HG03469 (cell line): ENCODE measurements around the gene SLC5A10.
"Not testable (repeated sequence)": the region's sequence is repeated elsewhere in the genome, so short reads cannot be mapped to it uniquely, and the experiment has no call there.

Source experiments
- ATAC-seq: cut with Tn5 transposase; IDR thresholded peaks from one replicate; pipeline ENCODE4 v1.9.1; 2021; ENCODE audit warnings: mild to moderate bottlenecking, moderate library complexity, moderate number of reproducible peaks; ENCODE audit not compliant: unreplicated experiment

Gene SLC5A10

GRCh38 chr17:19016297-19016696 lies 64.3 kb downstream of the SLC5A10 start:
- no peak for ATAC-seq

DNA sequence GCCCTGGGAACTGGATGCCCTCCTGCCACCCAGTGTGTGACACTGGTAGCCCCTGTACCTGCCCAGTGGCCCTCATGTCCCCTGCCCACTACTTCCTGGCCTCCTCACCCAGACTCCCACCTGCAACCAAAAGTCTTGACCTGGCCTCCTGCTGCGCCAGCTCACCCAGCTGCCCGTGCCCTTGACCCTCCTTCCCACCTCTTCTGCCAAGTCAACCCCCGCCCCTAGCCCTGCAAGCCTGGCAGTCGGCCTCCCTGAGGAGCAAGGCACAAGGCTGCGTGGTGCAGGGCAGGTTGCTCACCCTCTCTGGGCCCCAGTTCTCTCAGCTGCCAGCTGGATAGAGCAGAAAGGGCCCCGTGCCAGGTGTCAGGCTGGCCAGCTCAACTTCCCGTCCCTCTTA lies 64.9 kb downstream of the SLC5A10 start:
- no peak for ATAC-seq

- no peak for ATAC-seq
Observed at GRCh38 chr17:19017401-19017800, 65.4 kb downstream of the SLC5A10 start.

DNA sequence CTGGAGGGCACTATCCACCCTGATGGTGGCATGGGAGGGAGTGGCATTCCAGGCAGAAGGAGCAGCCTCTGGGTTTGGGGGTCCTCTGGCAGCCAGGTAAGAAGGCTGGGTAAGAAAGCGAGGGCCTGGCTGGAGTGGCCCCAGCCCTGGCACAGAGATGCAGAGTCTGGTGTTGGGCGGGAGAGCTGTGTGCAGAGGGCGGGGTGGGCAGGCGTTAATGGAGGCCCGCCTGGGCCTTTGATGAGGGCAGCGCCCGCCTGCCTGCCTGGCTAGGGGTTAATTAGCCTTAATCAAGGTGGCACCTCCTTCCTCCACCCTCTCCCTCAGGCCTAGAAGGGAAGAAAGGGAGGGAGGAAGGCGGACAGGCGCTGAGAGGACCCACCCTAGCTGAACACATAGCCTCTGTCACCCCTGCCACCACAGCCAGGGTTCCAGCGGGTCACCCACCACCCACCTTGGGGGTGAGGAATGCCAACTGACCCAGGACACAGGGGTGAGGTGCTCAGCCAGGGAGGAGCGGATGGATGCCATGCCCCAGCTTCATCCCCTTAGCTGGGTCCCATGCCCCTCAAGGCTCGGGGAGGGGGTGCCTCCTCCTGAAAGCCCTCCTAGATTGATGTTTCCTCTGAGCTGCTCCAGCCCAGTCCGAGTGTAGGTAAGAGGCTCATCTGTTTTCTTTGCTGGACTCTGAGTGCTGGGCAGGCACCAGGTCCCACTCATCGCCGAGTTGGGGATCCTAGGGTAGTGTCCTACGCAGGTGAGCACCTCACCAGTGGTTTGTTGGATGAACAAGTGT lies 66.0 kb downstream of the SLC5A10 start:
- no peak for ATAC-seq

DNA sequence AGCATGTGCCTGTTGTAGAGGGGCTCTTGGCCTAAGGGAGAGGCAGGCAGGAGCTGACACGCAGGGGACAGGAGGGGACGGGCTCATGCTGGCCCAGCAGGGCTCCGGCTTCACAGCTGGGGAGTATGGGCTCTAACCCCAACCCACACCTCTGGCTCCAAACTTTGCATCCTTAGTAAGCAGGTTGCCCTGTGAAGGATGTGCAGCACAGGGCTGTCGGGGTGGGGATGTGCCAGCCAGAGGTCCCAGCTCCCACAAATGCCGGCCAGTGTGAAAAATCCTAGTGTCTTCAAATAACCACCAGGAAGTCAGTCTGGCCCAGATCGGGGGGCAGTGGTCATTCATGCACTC lies 66.6 kb downstream of the SLC5A10 start:
- ATAC-seq: no peak

DNA sequence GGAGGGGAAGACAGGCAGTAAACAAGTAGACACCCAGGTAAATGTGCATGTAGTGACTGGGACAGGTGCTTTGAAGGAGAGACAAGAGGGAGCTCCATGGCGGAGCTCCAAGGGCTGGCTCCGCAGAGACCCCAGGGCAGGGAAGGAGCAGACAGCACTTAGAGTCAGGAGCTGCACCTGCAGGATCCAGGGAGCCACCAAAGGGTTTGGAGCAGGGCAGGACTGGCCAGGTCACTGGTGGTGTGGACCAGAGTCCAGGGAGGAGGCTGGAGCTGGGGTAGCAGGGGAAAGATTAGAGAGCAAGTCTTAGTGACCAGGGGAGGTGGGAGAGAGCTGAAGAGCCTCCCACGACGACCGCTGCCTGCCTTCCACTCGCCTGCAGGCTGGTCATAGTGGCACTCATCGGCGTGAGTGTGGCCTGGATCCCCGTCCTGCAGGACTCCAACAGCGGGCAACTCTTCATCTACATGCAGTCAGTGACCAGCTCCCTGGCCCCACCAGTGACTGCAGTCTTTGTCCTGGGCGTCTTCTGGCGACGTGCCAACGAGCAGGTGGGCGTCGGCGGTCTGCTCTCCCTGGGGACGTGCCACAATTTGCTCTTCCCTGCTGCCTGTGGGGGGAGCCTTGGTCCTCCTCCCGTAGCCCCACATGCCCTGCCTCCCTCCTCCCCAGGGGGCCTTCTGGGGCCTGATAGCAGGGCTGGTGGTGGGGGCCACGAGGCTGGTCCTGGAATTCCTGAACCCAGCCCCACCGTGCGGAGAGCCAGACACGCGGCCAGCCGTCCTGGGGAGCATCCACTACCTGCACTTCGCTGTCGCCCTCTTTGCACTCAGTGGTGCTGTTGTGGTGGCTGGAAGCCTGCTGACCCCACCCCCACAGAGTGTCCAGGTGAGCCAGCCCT lies 67.3 kb downstream of the SLC5A10 start:
- no peak for ATAC-seq

DNA sequence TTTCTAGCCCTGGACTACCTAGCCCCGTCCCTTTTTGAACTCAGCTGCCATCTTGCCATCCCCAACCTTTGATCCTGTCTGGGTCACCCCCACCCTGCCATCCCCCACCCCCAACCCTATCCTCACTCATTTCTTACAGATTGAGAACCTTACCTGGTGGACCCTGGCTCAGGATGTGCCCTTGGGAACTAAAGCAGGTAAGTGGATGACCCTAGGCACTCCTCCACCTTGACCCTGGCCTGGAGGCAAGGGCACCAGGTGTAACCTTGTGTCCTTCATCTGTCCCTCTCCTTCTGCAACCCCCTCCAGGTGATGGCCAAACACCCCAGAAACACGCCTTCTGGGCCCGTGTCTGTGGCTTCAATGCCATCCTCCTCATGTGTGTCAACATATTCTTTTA lies 68.1 kb downstream of the SLC5A10 start:
- ATAC-seq: no peak

DNA sequence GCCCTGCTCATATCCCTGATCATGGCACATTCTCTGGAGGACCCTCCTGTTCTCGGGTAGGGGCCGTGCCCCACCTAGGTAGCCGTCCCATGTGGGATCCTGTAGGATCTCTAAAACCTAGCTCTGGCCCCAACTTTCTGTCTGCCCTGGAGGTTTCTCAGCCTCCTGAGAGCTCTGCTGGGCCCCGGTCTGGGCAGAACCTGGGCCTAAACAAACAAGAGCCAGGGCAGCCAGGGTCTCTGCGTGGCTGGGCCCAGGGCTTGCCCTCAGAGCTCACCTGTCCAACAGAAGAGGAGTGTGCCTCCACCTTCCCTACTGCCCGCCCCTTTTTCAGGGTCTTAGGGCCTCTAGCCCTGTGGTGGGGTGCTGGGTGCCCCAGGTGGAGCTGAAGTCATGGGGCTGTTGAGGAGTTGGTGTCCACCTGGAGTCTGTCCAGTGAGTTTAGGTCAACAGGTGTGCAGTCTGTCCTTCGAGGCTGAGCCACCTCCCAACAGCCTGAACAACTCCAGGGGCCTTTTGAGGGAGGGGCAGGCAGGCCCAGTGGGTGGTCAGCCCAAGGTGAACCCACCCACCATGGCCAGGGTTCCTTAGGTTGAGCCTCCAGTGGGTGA lies 69.2 kb downstream of the SLC5A10 start:
- not testable (repeated sequence) for ATAC-seq

GRCh38 chr17:19021622-19022083 lies 69.7 kb downstream of the SLC5A10 start:
- no peak for ATAC-seq

- no peak for ATAC-seq
Observed at GRCh38 chr17:19022128-19022527, 70.2 kb downstream of the SLC5A10 start.

- ATAC-seq: no peak
Observed at GRCh38 chr17:19022747-19023146, 70.8 kb downstream of the SLC5A10 start.

DNA sequence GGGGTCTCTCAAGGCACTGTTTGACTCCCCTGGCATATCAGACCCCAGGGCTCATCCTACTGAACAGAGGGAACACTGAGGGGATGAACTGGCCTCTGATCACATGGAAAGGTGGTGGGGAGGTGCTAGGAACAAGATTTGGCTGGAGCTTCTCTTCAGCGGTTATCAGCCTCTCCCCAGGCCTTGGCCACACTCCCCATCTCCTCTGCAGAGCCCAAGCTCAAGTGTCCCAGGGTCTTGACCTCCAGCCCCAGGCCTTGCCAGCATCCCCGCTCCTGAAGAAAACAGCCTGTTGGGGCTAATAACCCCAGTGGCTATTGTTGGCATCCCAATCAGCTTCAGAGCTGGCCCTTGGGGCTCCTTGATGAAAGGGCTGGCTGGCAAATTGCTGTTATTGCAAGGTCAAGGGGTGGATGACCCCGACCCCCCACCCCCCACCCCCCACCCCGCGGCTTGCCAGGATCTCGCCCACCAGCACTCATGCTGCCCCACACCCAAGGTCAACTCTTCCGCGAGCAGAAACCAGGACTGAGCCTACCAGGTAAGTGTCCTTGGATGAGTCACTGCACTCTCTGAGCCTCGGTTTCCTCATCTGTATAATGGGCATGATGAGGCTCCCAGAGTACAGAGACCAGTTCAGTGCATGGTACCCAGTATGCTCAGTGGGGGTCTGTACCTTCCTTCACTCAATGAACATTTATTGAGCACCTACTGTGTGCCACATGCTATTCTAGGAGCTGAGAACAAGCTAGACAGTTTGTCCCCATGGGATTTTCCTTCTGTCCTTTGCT lies 71.4 kb downstream of the SLC5A10 start:
- no peak for ATAC-seq

- no peak for ATAC-seq
Observed at GRCh38 chr17:19024101-19025078, 72.4 kb downstream of the SLC5A10 start.

GRCh38 chr17:19028671-19029070 lies 76.7 kb downstream of the SLC5A10 start:
- ATAC-seq: not testable (repeated sequence)

- ATAC-seq: not testable (repeated sequence)
Observed at GRCh38 chr17:19029740-19030139, 77.8 kb downstream of the SLC5A10 start.

- ATAC-seq: not testable (repeated sequence)
Observed at GRCh38 chr17:19030771-19031449, 78.9 kb downstream of the SLC5A10 start.

GRCh38 chr17:19031729-19032128 lies 79.8 kb downstream of the SLC5A10 start:
- not testable (repeated sequence) for ATAC-seq

GRCh38 chr17:19032377-19032988 lies 80.5 kb downstream of the SLC5A10 start:
- peak; percentile 40 for ATAC-seq
